OCI-LY7 (cell line): Measurements from ENCODE around the gene TSPAN31. TPM values are rescaled to one million over a fixed set of nuclear protein-coding genes. Genes with fewer than 3 reads are reported as not detected.

Source experiments
- BruUV-seq: library from RNA; stranded (reverse); fragments of 400-500 nt; replicated peaks from 2 replicates; lab custom pipeline; 2021; lab: Mats Ljungman, UMichigan
- CTCF ChIA-PET: fragments of 300-600 bp; sonication (Branson Sonifier 250); formaldehyde crosslinking; loops from one replicate; lab custom pipeline; 2022; ENCODE audit warnings: antibody characterized with exemption; ENCODE audit not compliant: unreplicated experiment; lab: Charles Lee
- POLR2A ChIA-PET: fragments of 300-600 bp; sonication (Branson Sonifier 250); formaldehyde crosslinking; loops from one replicate; lab custom pipeline; 2022; ENCODE audit warnings: antibody characterized with exemption; lab: Charles Lee
- DNase-seq: peaks from one replicate; pipeline ENCODE4 v3.0.0-alpha.2; 2015; ENCODE audit warnings: low spot score
- H2AFZ ChIP-seq: fragments of 200-600 bp; sonication (generic), shearing (Covaris generic); 2 replicates; pipeline ENCODE4 v1.6.1; 2014; ENCODE audit warnings: mild to moderate bottlenecking, antibody characterized with exemption, low read length, moderate library complexity
- H3K27ac ChIP-seq: fragments of 200-600 bp; sonication (generic); 2 replicates; pipeline ENCODE4 v1.5.1; 2014; ENCODE audit warnings: mixed run types, low read depth, mild to moderate bottlenecking, moderate library complexity, low read length, inconsistent platforms; ENCODE audit not compliant: poor library complexity, severe bottlenecking
- H3K36me3 ChIP-seq: fragments of 200-600 bp; sonication (generic); 2 replicates; pipeline ENCODE4 v1.6.1; 2014; ENCODE audit warnings: mild to moderate bottlenecking, antibody characterized with exemption, low read length, moderate library complexity, mixed read lengths; ENCODE audit not compliant: insufficient read depth
- H3K4me1 ChIP-seq: fragments of 200-600 bp; sonication (generic); 2 replicates; pipeline ENCODE4 v1.5.1; 2014; ENCODE audit warnings: mild to moderate bottlenecking, low read length; ENCODE audit not compliant: insufficient read depth, poor library complexity, severe bottlenecking
- H3K4me2 ChIP-seq: fragments of 200-600 bp; sonication (generic); 2 replicates; pipeline ENCODE4 v1.6.1; 2014; ENCODE audit warnings: mild to moderate bottlenecking, low read length
- H3K4me3 ChIP-seq: fragments of 200-600 bp; sonication (generic); 2 replicates; pipeline ENCODE4 v1.5.1; 2014; ENCODE audit warnings: mild to moderate bottlenecking, low read depth, low read length; ENCODE audit not compliant: poor library complexity, severe bottlenecking
- H3K79me2 ChIP-seq: fragments of 200-600 bp; sonication (generic); 2 replicates; pipeline ENCODE4 v1.6.1; 2016; ENCODE audit warnings: low read depth, mild to moderate bottlenecking, low read length, moderate library complexity, mixed read lengths; ENCODE audit not compliant: insufficient read depth
- H3K9me2 ChIP-seq: fragments of 200-600 bp; sonication (generic); 2 replicates; pipeline ENCODE4 v1.6.1; 2016; ENCODE audit warnings: mild to moderate bottlenecking, low read length, mixed read lengths; ENCODE audit not compliant: insufficient read depth
- H3K9me3 ChIP-seq: fragments of 200-600 bp; sonication (generic); 2 replicates; pipeline ENCODE4 v1.6.1; 2014; ENCODE audit warnings: mild to moderate bottlenecking, mixed run types, low read length, mixed read lengths
- H4K20me1 ChIP-seq: fragments of 200-600 bp; sonication (generic); 2 replicates; pipeline ENCODE4 v1.6.1; 2014; ENCODE audit warnings: mild to moderate bottlenecking, antibody characterized with exemption, low read length, moderate library complexity, mixed read lengths; ENCODE audit not compliant: insufficient read depth
- CTCF ChIP-seq: fragments of 200-600 bp; sonication (generic); conservative IDR thresholded peaks from 2 replicates; pipeline ENCODE4 v1.5.1; 2014; ENCODE audit warnings: mild to moderate bottlenecking, antibody characterized with exemption, low read length, moderate library complexity, mixed read lengths
- EZH2phosphoT487 ChIP-seq: fragments of 200-600 bp; sonication (generic); IDR thresholded peaks from 2 replicates; pipeline ENCODE4 v1.6.1; 2018; ENCODE audit warnings: low read depth, borderline replicate concordance, mild to moderate bottlenecking, mixed run types, antibody characterized with exemption, low read length, moderate library complexity, mixed read lengths
- intact Hi-C: fragments of 100-400 bp; cut with micrococcal nuclease; formaldehyde crosslinking; loops from one replicate; pipeline ENCODE4 v1.10.0; 2022; ENCODE audit not compliant: unreplicated experiment
- total RNA-seq, 2 experiments: library from RNA; depleted of rRNA in 1 of 2; stranded (reverse); fragments of >200 nt in 1 of 2; shearing (Covaris generic) in 1 of 2; gene quantifications; 2 replicates each; pipeline ENCODE4 v1.2.3, GENCODE V29; 2014 to 2022

TSPAN31 gene
- total RNA-seq, 2 experiments from 2014 or later, result 2.4 to 6.4 TPM

GRCh38 chr12:57716305-57716704 lies 28.5 kb upstream of the TSPAN31 start:
- Histone ChIP-seq H3K4me1 (peaks cover 22% of the 10 kb centered on the region), H3K79me2 (no peaks in the 10 kb centered on the region), H3K9me3 (no peaks in the 10 kb centered on the region), H3K4me2 (0 out of 2 replicates have a peak overlapping the region, but pooled peaks have one; percentile 22), H3K36me3 (peaks cover 76% of the 10 kb centered on the region), H2AFZ (no peak overlapping the region), H4K20me1 (no peaks in the 10 kb centered on the region), H3K4me3 (no peak overlapping the region), H3K27ac (peak overlapping the region; percentile 71), H3K9me2 (no peaks in the 10 kb centered on the region)
- ChIA-PET POLR2A (interaction anchor here (0.7 kb wide), 1 partner anchor 37 kb away, joined by 3 read pairs; no protein-coding TSS in a partner anchor), CTCF (no interaction called here)
- no peak for DNase-seq
- intact Hi-C loops, result no loop called here
- no TSS peak for BruUV-seq
- TF ChIP-seq EZH2phosphoT487, result no peak

- Histone ChIP-seq H3K27ac (no peak overlapping the region), H3K79me2 (no peaks in the 10 kb centered on the region), H3K9me2 (no peaks in the 10 kb centered on the region), H3K4me1 (peaks cover 22% of the 10 kb centered on the region), H3K4me2 (no peak overlapping the region), H2AFZ (no peak overlapping the region), H3K9me3 (no peaks in the 10 kb centered on the region), H3K4me3 (no peak overlapping the region), H4K20me1 (no peaks in the 10 kb centered on the region), H3K36me3 (peaks cover 71% of the 10 kb centered on the region)
- no TSS peak for BruUV-seq
- DNase-seq, result no peak
- ChIA-PET CTCF (no interaction called here), POLR2A (interaction anchor here (0.6 kb wide), 1 partner anchor 30 kb away, joined by 3 read pairs; no protein-coding TSS in a partner anchor)
- no peak for TF ChIP-seq EZH2phosphoT487
- no peak for TF ChIP-seq CTCF
- intact Hi-C loops, result no loop called here
Measured at GRCh38 chr12:57717131-57717530, 27.7 kb upstream of the TSPAN31 start.

GRCh38 chr12:57717846-57718640 lies 26.8 kb upstream of the TSPAN31 start:
- CTCF ChIA-PET, result no interaction called here
- no peaks in the 10 kb centered on the region for H4K20me1 ChIP-seq
- H3K36me3 ChIP-seq, result peaks cover 63% of the 10 kb centered on the region
- no TSS peak for BruUV-seq
- H3K4me2 ChIP-seq, result no peak overlapping the region
- H3K27ac ChIP-seq, result no peak overlapping the region
- intact Hi-C loops, result no loop called here
- H3K9me3 ChIP-seq, result no peaks in the 10 kb centered on the region
- POLR2A ChIA-PET, result interaction anchor here (0.6 to 0.7 kb wide), 2 partner anchors 31 to 1939 kb away, joined by 3 read pairs; no protein-coding TSS in a partner anchor
- H3K9me2 ChIP-seq, result no peaks in the 10 kb centered on the region
- H2AFZ ChIP-seq, result no peak overlapping the region
- TF ChIP-seq EZH2phosphoT487, result no peak
- H3K4me1 ChIP-seq, result peaks cover 22% of the 10 kb centered on the region
- DNase-seq, result no peak
- no peaks in the 10 kb centered on the region for H3K79me2 ChIP-seq
- H3K4me3 ChIP-seq, result no peak overlapping the region
